GM13976 (cell line): ENCODE data around the gene VTI1A.
"Not testable (repeated sequence)": the region's sequence is repeated elsewhere in the genome, so short reads cannot be mapped to it uniquely, and the experiment has no call there.

ENCODE experiments used
- DNase-seq: peaks from one replicate; pipeline ENCODE4 v3.0.0; 2012; ENCODE audit warnings: low spot score
- CTCF ChIP-seq: IDR thresholded peaks from 2 replicates; pipeline ENCODE4 v1.5.1; 2012; ENCODE audit warnings: borderline replicate concordance, mild to moderate bottlenecking; ENCODE audit not compliant: insufficient read depth; ENCODE audit errors: extremely low read depth, missing control alignments, control extremely low read depth
- in situ Hi-C: fragments of 300-500 bp; cut with MboI; formaldehyde crosslinking; loops from one replicate; pipeline ENCODE4 v1.12.0; 2022; ENCODE audit warnings: low sequenced_read_pairs, mixed read lengths, inconsistent platforms; ENCODE audit not compliant: unreplicated experiment

The VTI1A gene

GRCh38 chr10:112852306-112852705, 405.3 kb downstream of the VTI1A start:
- in situ Hi-C loops, result no loop called here
- no peak for TF ChIP-seq CTCF
- DNase-seq, result no peak

GRCh38 chr10:112855134-112855533, 408.1 kb downstream of the VTI1A start:
- in situ Hi-C loops, result no loop called here
- DNase-seq, result no peak
- TF ChIP-seq CTCF, result no peak

GRCh38 chr10:112857493-112857892, 410.5 kb downstream of the VTI1A start:
- in situ Hi-C loops, result no loop called here
- TF ChIP-seq CTCF, result no peak
- DNase-seq, result no peak

- TF ChIP-seq CTCF, result no peak
- DNase-seq, result no peak
- in situ Hi-C loops, result no loop called here
Measured at GRCh38 chr10:112858986-112859651, 412.1 kb downstream of the VTI1A start.

GRCh38 chr10:112859793-112860192, 412.8 kb downstream of the VTI1A start:
- no peak for TF ChIP-seq CTCF
- in situ Hi-C loops, result no loop called here
- DNase-seq, result no peak

- DNase-seq, in situ Hi-C loops: not testable (repeated sequence)
Measured at GRCh38 chr10:112863461-112863860, 416.4 kb downstream of the VTI1A start.
